ENCODE results near the gene KNTC1. TPM values are rescaled to one million over a fixed set of nuclear protein-coding genes. Genes with fewer than 3 reads are reported as not detected.

Gene KNTC1
- total and polyA plus RNA-seq, 2 of the 8 experiments (the other 6 are each of a cell fraction or from before 2014, with no cell fraction given): 52.7 to 80.2 TPM

- FAIRE-seq (no peak), DNase-seq (ENCODE audit: low read depth in 1 of 2, low spot score in 2 of 2) (no peak)
Measured at GRCh38 chr12:122538496-122538895, 11.4 kb downstream of the KNTC1 start.

More at GRCh38 chr12:122538496-122538895, 11.4 kb downstream of the KNTC1 start:
- H3K4me2 ChIP-seq (ENCODE audit: insufficient read depth in 1 of 2, low read depth in 2 of 2, low read length in 2 of 2): no peak overlapping the region
- H3K9me3 ChIP-seq (ENCODE audit: insufficient read depth in 2 of 2, low read depth in 1 of 2, low read length in 1 of 2): no peaks in the 10 kb centered on the region
- 0 out of 4 replicates have a peak, but pooled peaks cover 0 to 3% of the 10 kb centered on the region in 2 experiments for H3K79me2 ChIP-seq (ENCODE audit: control insufficient read depth in 1 of 2, insufficient read depth in 2 of 2, low read length in 2 of 2)
- H3K18ac ChIP-seq (ENCODE audit: extremely low read depth, low read length): no peak overlapping the region
- H3K56ac ChIP-seq (replicated peaks; ENCODE audit: insufficient read length, low read depth, low read length): no peak overlapping the region
- peaks cover 0 to 2% of the 10 kb centered on the region in 2 experiments for H4K20me1 ChIP-seq (replicated peaks in 1 of 2; ENCODE audit: control insufficient read depth in 1 of 2, insufficient read depth in 2 of 2, low read length in 2 of 2)
- H3K4me3 ChIP-seq (ENCODE audit: extremely low read depth in 1 of 4, insufficient read depth in 2 of 4, low read depth in 3 of 4, low read length in 4 of 4): no peak overlapping the region
- no peaks in the 10 kb centered on the region for H3K23me2 ChIP-seq (ENCODE audit: low read depth, low read length)
- no peak overlapping the region for H2BK12ac ChIP-seq (ENCODE audit: low read depth, low read length)
- no peak overlapping the region for H2BK20ac ChIP-seq (ENCODE audit: low read length)
- H4K91ac ChIP-seq (replicated peaks; ENCODE audit: insufficient read length, low read length): no peak overlapping the region
- H4K8ac ChIP-seq (ENCODE audit: extremely low read depth, insufficient read depth, low read length): no peak overlapping the region
- H3K36me3 ChIP-seq (ENCODE audit: control insufficient read depth in 2 of 4, insufficient read depth in 4 of 4, low read length in 3 of 4): peaks cover 8 to 82% (median 44%) of the 10 kb centered on the region in 4 experiments
- ChIA-PET CTCF (ENCODE audit: partially characterized antibody) (interaction anchor here (1.0 kb wide), 1 partner anchor 18 kb away, joined by 3 read pairs; no protein-coding TSS in a partner anchor), POLR2A (ENCODE audit: partially characterized antibody) (interaction anchor here (1.3 to 49.0 kb wide), 2 partner anchors 8 to 32 kb away, joined by 3 to 1221 read pairs; partner anchors contain the start of genes KNTC1, RSRC2 and ZCCHC8)
- TF ChIP-seq CEBPB (IDR thresholded peaks at IDR 0.05; ENCODE audit: low read depth, low read length): no peak
- no peak overlapping the region for H2BK5ac ChIP-seq (ENCODE audit: low read depth, low read length)
- no peaks in the 10 kb centered on the region for H3K27me3 ChIP-seq (replicated peaks in 1 of 4; ENCODE audit: control insufficient read depth in 3 of 4, extremely low read depth in 1 of 4, insufficient read depth in 3 of 4, low read length in 3 of 4)
- WGBS, 2 experiments (ENCODE audit: extremely low coverage in 1 of 2, insufficient coverage in 1 of 2, insufficient read length in 1 of 2, insufficient replicate concordance in 2 of 2, low coverage in 1 of 2, low lambda C conversion rate in 2 of 2, missing lambda C conversion rate in 1 of 2): 95% methylated on average over 5 of the region's 5 CpGs; no CpG with 5 or more reads in 1 of the 2 experiments
- no peak overlapping the region for H2AK5ac ChIP-seq (ENCODE audit: low read depth, low read length)
- no peak overlapping the region for H4K5ac ChIP-seq (ENCODE audit: insufficient read length, low read depth, low read length)
- no peaks in the 10 kb centered on the region; the same call in 1 of the 2 replicates for H3K79me1 ChIP-seq (ENCODE audit: low read depth, low read length)
- H3K23ac ChIP-seq (ENCODE audit: insufficient read length): no peak overlapping the region
- H2BK120ac ChIP-seq (replicated peaks; ENCODE audit: low read depth, low read length): no peak overlapping the region
- no peak overlapping the region for H2AFZ ChIP-seq (ENCODE audit: low read length)
- no peak overlapping the region for H3K9ac ChIP-seq (replicated peaks in 1 of 4; ENCODE audit: extremely low read depth in 1 of 4, low read depth in 3 of 4, low read length in 3 of 4)
- no peak overlapping the region for H3K27ac ChIP-seq (ENCODE audit: low read depth, low read length)
- no peak overlapping the region for H3K4ac ChIP-seq (replicated peaks; ENCODE audit: insufficient read length, low read depth, low read length)
- H2BK15ac ChIP-seq (ENCODE audit: low read length): no peak overlapping the region
- no peaks in the 10 kb centered on the region for H3K4me1 ChIP-seq (replicated peaks in 1 of 4; ENCODE audit: control insufficient read depth in 3 of 4, insufficient read depth in 4 of 4, low read length in 3 of 4)
- H3K14ac ChIP-seq (ENCODE audit: insufficient read length): no peak overlapping the region
